Fibroblast of skin of back (primary cell): ENCODE results near the gene FASLG.
A peak's percentile ranks its signal among the peaks of the same experiment; 100 is the strongest.

Experiments used
- DNase-seq: peaks from one replicate; pipeline ENCODE4 v3.0.0-alpha.2; 2013

The FASLG gene

GRCh38 chr1:172647110-172647564 is 11.8 kb upstream of the FASLG start:
- DNase-seq: no peak

- no peak for DNase-seq
Observed at GRCh38 chr1:172647987-172648386, 10.9 kb upstream of the FASLG start.

DNA sequence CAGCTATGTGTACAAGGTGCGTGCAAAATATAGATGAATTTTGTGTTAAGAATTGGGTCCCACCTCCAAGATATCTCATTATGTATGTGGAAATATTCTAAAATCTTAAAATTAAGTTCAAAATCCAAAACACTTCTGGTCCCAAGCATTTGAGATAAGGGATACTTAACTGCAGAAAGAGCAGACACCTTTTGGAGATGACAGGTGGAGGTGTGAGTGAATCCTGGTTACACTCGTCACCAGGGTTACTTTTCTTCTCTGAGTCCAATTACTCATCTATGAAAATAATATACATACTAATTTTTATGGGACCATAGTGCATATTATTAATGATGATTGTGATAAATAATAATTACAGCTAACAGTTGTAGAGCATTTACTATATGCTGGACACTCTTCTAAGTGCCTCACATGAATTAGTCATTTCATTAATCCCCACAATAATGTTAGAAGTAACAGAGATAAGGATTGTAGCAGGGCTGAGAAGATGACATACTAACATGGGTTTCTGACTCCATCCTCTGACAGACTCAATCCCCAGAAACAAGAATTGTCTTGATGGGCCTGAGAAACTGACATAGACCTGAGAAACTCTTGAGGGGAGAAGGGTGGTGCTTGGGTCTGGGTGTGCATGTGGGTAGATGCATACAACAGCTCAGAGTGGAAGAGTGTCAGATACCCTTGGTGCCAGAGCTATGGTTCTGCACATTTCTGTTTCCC is 8.3 kb upstream of the FASLG start:
- no peak for DNase-seq

- DNase-seq: peak; percentile 39
Observed at GRCh38 chr1:172653015-172653709, 5.7 kb upstream of the FASLG start.

- DNase-seq: peak; percentile 77
Observed at GRCh38 chr1:172654535-172654934, 4.4 kb upstream of the FASLG start.

DNA sequence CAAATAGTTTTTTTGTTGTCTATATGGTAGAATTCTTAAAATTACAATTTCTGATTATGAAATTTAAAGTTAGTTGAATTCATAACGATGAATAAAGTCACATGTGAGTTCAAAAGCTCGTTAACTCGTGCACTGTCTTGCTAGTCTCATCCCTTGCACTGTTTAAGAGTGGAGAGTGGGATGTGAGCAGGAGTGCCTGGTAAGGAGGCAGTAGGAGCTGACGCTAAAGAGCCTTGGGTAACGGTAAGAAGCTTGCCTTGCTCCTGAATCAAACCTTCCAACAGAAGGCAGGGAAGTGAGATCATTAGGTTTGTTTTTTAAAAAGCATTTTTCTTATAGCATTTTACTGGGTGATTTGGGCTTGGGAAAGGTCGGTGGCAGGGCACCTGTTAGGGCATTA is 2.3 kb upstream of the FASLG start:
- no peak for DNase-seq

- DNase-seq: no peak
Observed at GRCh38 chr1:172657586-172657985, 1.3 kb upstream of the FASLG start.

DNA sequence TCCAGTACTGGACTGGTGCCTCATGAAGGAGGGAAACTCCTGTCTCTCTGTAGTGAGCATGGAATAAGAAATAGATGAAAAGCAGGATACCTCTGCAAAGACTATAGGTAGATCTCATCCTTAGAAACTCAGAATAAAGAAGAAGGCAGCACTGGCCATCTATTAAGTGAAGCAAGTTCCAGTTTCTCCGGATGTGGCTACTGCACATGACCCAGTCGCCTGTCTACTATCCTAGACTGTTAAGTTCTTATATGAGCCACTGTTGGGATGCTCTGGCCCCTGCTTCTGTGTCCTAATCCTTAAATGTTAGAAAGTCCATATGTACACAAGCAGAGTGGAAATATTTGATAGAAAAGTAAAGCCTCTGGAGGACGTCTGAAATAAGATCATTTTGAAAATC is 2.2 kb downstream of the FASLG start:
- no peak for DNase-seq

- DNase-seq: peak; percentile 76
Observed at GRCh38 chr1:172662464-172663109, 3.7 kb downstream of the FASLG start.

GRCh38 chr1:172663732-172664131 is 4.8 kb downstream of the FASLG start:
- DNase-seq: no peak

DNA sequence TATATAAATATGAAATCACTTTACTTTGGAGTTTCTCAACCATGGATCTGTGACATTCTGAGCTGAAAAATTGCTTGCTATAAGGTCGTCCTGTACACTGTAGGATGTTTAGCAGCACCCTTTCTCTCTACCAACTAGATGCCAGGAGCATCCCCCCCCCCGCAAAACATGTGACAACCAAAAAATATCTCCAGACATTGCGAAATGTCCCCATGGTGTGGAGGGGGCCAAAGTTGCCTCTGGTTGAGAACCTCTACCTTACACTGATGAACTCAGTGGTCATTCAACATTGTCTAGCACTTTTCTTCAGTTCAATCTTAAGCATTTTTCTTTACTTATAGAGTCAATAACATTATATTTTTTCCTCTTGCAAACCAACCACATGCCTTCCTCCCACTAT is 9.2 kb downstream of the FASLG start:
- DNase-seq: no peak

DNA sequence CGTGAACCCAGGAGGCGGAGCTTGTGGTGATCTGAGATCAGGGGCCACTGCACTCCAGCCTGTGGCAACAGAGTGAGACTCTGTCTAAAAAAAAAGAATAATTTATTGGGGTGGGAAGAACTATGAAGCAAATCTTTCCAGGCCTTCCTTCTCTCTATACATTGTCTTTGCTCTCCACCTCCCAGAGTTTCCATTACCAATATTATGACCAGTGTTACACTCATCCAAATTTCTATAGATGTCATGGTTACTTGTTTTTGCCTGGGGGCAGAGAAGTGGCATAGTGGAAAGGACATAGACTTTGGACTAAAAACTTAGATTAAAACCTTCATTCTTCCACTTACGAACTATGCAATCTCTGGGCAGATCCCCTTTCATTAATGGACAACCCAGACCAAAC is 10.1 kb downstream of the FASLG start:
- no peak for DNase-seq

DNA sequence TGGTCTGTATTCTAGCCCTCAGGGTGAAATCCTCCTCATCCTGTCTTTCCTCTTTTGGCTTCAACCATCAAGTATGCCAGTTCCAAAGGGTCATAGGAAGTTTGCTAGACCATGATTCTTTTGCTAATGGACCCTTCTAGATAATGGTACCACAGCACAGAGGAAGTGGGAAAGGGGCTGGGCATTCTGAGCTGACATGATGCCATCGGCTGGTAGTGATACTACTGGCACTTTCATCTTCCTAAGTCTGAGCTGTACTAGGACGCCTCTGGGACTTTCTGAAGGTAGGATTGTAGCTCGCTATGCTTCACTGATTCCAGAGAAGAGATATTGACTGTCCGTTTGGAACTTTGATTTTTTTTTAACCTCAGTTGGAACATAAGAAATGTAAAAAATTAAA is 11.4 kb downstream of the FASLG start:
- DNase-seq: no peak

- DNase-seq: no peak
Observed at GRCh38 chr1:172670791-172671190, 11.9 kb downstream of the FASLG start.

GRCh38 chr1:172671591-172671990 is 12.7 kb downstream of the FASLG start:
- peak; percentile 35 for DNase-seq

DNA sequence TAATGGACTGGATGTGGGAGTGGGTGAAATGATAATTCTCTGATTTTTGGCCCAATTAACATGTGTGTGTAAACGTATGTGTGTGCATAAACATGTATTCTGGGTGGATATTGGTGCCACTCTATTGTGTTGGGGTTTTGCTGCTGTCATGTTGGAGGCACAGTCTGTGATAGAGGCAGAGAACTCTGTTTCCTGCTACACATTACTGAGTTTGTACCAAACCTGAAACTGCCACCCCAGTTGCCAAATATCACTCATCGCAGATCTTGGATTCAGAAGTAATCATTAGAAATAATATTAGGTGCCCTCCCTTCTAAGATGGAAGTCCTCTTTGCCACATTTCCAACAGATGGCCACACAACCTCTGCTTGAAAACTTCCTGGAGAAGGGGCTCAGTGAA is 13.8 kb downstream of the FASLG start:
- DNase-seq: no peak

GRCh38 chr1:172673761-172674160 is 14.9 kb downstream of the FASLG start:
- peak; percentile 9 for DNase-seq

DNA sequence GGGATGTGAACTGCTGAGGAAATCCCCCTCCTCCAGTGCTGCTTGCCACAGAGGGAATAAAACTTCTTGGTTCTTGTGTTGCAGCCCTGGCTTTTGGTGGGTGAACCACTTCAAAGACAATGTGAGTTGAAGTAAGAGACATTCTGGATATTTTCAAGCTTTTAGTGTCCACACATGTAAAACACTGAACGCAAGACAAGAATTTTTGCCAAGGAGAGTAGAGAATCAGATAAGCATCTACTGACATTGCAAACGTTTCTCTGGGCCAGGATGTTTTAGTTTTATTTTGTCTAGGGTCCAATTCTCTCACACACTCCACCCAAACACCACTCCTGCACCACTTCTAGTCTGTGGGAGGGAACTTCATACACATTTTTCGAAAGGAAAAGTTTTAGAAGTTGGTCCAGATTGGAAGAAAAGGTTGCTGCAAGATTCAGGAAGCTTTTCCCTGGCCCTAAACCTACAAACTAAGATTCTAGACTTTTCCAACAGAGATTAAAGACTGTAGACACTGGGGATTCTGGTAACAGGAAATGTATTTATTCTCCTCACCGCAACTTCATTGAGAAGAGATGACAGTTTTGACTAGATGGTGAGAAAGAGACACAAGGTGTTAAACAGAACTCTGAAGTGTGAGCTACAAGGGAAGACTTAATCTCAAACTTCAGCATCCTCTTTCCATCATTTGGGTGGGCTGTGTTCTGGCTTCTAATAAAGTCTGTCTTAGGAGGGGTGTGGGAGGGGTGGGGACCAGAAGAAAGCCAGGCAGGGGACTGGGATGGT is 16.1 kb downstream of the FASLG start:
- DNase-seq: no peak

- no peak for DNase-seq
Observed at GRCh38 chr1:172679000-172679772, 20.3 kb downstream of the FASLG start.

DNA sequence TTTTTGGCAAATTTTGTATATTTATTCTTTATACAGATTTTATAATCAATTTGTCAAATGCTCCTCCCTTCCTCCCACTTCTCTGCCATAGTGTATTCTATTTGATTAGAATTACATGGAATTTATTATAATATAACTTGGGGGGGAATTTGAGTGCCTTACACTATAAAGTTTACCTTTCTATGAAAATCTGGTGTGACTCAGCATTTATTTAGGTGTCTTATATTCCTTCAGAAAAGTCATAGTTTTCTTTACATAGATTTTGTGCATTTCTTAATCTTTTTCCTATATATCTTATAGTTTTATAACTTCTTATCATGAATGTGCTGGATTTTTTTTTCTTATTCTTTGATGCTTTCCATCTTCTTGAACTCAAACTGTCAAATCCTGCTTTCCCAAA is 21.3 kb downstream of the FASLG start:
- no peak for DNase-seq

GRCh38 chr1:172680733-172681275 is 21.9 kb downstream of the FASLG start:
- DNase-seq: no peak

DNA sequence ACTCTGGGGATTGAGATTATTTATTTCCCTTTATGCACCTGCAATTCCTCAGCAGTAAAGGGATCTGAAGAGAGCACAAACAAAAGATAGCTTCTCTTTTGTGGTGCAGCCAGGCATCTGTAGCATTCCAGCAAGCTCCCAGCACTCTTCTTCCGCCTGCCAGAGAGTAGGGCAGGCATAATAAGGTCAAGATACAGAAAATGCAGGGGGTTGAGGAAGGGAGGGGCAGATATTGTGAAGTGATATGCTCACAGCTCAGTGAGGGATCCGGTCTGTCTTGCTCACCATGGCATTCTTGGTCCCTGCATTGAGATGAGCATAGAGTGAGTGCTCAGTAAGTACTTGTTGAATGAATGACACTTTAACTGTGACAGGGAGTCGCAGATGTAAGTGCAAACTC is 23.9 kb downstream of the FASLG start:
- DNase-seq: peak; percentile 28
